ENCODE results near the gene ASB14. TPM values are rescaled to one million over a fixed set of nuclear protein-coding genes. Genes with fewer than 3 reads are reported as not detected.

Gene ASB14
- total and polyA plus RNA-seq, 8 donors, result 0.29 TPM; not detected in 7

DNA sequence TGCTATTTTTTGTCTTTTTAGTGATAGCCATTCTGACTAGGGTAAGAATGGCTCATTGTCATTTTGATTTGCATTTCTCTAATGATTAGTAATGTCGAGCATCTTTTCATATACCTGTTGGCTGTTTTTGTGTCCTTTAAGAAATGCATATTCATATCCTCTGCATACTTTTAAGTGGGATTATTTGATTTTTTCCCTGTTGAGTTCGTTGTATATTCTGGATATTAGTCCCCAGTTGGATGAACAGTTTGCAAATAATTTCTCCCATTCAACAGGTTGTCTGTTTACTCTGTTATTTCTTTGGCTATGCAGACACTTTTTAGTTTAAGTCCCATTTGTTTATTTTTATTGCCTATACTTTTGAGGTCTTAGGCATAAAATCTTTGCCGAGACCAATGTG lies 30.6 kb downstream of the ASB14 start:
- Histone ChIP-seq H3K27me3 (no peaks in the 10 kb centered on the region), H3K4me3 (no peak overlapping the region), H3K4me1 (no peaks in the 10 kb centered on the region), H3K27ac (no peak overlapping the region), H3K36me3 (peaks cover 34 to 100% (median 96%) of the 10 kb centered on the region in 4 donors), H3K9me3 (peaks cover 0 to 5% (median 0%) of the 10 kb centered on the region in 4 donors)
- intact Hi-C loops (cut with DNase I; ENCODE audit: low total_unique reads), result no loop called here
- TF ChIP-seq, protein P1, sequence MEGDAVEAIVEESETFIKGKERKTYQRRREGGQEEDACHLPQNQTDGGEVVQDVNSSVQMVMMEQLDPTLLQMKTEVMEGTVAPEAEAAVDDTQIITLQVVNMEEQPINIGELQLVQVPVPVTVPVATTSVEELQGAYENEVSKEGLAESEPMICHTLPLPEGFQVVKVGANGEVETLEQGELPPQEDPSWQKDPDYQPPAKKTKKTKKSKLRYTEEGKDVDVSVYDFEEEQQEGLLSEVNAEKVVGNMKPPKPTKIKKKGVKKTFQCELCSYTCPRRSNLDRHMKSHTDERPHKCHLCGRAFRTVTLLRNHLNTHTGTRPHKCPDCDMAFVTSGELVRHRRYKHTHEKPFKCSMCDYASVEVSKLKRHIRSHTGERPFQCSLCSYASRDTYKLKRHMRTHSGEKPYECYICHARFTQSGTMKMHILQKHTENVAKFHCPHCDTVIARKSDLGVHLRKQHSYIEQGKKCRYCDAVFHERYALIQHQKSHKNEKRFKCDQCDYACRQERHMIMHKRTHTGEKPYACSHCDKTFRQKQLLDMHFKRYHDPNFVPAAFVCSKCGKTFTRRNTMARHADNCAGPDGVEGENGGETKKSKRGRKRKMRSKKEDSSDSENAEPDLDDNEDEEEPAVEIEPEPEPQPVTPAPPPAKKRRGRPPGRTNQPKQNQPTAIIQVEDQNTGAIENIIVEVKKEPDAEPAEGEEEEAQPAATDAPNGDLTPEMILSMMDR (IDR thresholded peaks at IDR 0.05), result no peak
- no peak for TF ChIP-seq POLR2A (IDR thresholded peaks at IDR 0.05)
- TF ChIP-seq EP300 (IDR thresholded peaks at IDR 0.05), result no peak
- no peak for TF ChIP-seq POLR2AphosphoS5 (IDR thresholded peaks at IDR 0.05)
- no peak for DNase-seq
- WGBS, 5 donors, result 94 to 98% (median 96%) methylated on average over 3 of the region's 3 CpGs

DNA sequence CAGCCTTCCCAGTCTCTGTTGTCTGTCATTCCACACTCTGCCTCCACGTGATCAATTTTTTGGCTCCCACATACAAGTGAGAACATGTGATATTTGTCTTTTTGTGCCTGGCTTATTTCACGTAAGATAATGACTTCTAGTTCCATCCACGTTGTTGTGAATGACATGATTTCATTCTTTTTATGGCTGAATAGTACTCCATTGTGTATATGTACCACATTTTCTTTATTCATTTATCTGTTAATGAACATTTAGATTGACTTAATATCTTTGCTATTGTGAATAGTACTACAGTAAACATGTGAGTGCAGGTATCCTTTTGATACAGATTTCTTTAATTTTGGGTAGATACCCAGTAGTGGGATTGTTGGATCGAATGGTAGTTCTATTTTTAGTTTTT lies 31.4 kb downstream of the ASB14 start:
- no peak overlapping the region for H3K27ac ChIP-seq
- DNase-seq, result no peak
- H3K9me3 ChIP-seq, result peaks cover 0 to 5% (median 0%) of the 10 kb centered on the region in 4 donors
- H3K4me1 ChIP-seq, result no peaks in the 10 kb centered on the region
- 90 to 95% (median 94%) methylated on average over 4 of the region's 4 CpGs for WGBS, 5 donors
- H3K27me3 ChIP-seq, result no peaks in the 10 kb centered on the region
- intact Hi-C loops (cut with DNase I; ENCODE audit: low total_unique reads), result no loop called here
- no peak overlapping the region for H3K4me3 ChIP-seq
- H3K36me3 ChIP-seq, result peaks cover 31 to 95% (median 93%) of the 10 kb centered on the region in 4 donors
- TF ChIP-seq POLR2AphosphoS5 (IDR thresholded peaks at IDR 0.05), result no peak
- TF ChIP-seq EP300 (IDR thresholded peaks at IDR 0.05), result no peak
- TF ChIP-seq POLR2A (IDR thresholded peaks at IDR 0.05), result no peak
- TF ChIP-seq, protein P1 (IDR thresholded peaks at IDR 0.05), result no peak

DNA sequence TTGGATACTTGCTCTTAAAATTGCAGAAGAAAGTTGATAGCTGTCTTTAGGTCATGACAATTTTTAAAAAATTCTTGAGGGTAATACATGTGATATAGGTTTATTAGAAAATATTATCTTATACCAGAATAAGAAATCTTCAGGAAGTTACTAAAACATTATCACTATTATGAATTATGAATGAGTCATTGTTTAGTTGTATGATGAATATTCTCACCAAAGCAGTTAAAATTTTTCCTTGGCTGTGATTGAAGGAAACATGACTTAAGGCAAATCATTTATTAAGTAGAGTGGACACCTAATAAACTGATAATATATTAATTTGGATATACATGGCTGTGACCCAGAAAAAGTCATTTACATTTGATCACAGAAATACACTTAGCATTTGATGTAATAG lies 34.8 kb downstream of the ASB14 start:
- Histone ChIP-seq H3K36me3 (peaks cover 13 to 86% (median 83%) of the 10 kb centered on the region in 4 donors), H3K9me3 (no peaks in the 10 kb centered on the region), H3K4me3 (no peak overlapping the region), H3K27me3 (no peaks in the 10 kb centered on the region), H3K27ac (no peak overlapping the region), H3K4me1 (no peaks in the 10 kb centered on the region)
- DNase-seq, result no peak
- intact Hi-C loops (cut with DNase I; ENCODE audit: low total_unique reads), result no loop called here
- TF ChIP-seq POLR2AphosphoS5 (IDR thresholded peaks at IDR 0.05), result no peak
- TF ChIP-seq, protein P1 (IDR thresholded peaks at IDR 0.05), result no peak
- TF ChIP-seq EP300 (IDR thresholded peaks at IDR 0.05), result no peak
- TF ChIP-seq POLR2A (IDR thresholded peaks at IDR 0.05), result no peak

DNA sequence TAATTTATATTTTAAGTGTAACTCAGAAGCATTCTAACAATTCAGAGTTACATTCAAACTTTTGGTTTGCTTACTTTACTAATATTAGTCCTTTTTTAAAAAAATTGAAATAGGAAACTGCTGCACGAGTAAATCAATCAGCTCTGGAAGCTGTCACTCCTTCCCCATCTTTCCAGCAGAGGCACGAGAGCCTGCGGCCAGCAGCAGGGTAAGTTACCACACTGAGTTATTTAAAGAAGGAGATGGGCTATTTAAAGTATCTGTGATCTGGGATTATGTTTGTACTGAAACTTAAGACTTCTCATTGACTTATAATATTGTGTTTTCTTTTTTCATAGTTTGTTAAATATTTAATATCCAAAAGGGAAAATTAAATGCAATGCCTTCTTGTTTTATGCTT lies 35.6 kb downstream of the ASB14 start:
- H3K4me1 ChIP-seq, result no peaks in the 10 kb centered on the region
- 79 to 89% (median 87%) methylated on average over 3 of the region's 3 CpGs for WGBS, 5 donors
- H3K36me3 ChIP-seq, result peaks cover 10 to 86% (median 84%) of the 10 kb centered on the region in 4 donors
- H3K27me3 ChIP-seq, result no peaks in the 10 kb centered on the region
- H3K9me3 ChIP-seq, result no peaks in the 10 kb centered on the region
- H3K4me3 ChIP-seq, result no peak overlapping the region
- DNase-seq, result no peak
- TF ChIP-seq POLR2AphosphoS5 (IDR thresholded peaks at IDR 0.05) (no peak), POLR2A (IDR thresholded peaks at IDR 0.05) (no peak), EP300 (IDR thresholded peaks at IDR 0.05) (no peak)
- TF ChIP-seq, protein P1 (IDR thresholded peaks at IDR 0.05), result no peak
- intact Hi-C loops (cut with DNase I; ENCODE audit: low total_unique reads), result no loop called here
- no peak overlapping the region for H3K27ac ChIP-seq

Data from stomach (tissue), 9 donors.